Mesodermal cell (in vitro differentiated cells): ENCODE measurements around the gene MGLL.

Experiments used
- H3K27ac ChIP-seq: 2 replicates; pipeline ENCODE4 v1.7.0; 2013; ENCODE audit warnings: mild to moderate bottlenecking, low read depth, low read length, moderate library complexity; ENCODE audit not compliant: severe bottlenecking
- H3K36me3 ChIP-seq: 2 replicates; pipeline ENCODE4 v1.7.1; 2013; ENCODE audit warnings: mild to moderate bottlenecking, low read length, moderate library complexity; ENCODE audit not compliant: control insufficient read depth, insufficient read depth
- H3K4me1 ChIP-seq: one replicate; pipeline ENCODE4 v1.7.1; 2013; ENCODE audit warnings: mild to moderate bottlenecking, low read length; ENCODE audit not compliant: insufficient read depth, control insufficient read depth, poor library complexity, severe bottlenecking
- H3K4me3 ChIP-seq: 2 replicates; pipeline ENCODE4 v1.7.0; 2013; ENCODE audit warnings: low read length, control low read depth, mild to moderate bottlenecking; ENCODE audit not compliant: insufficient read depth, poor library complexity, severe bottlenecking; ENCODE audit errors: extremely low read depth
- H3K9me3 ChIP-seq: 2 replicates; pipeline ENCODE4 v1.7.1; 2013; ENCODE audit warnings: mild to moderate bottlenecking, low read length, moderate library complexity; ENCODE audit not compliant: control insufficient read depth
- WGBS, 2 experiments: methylation state at CpG; one replicate each; pipeline ENCODE4 v1.1.5; 2013; ENCODE audit warnings: missing lambda C conversion rate in 2 of 2; ENCODE audit not compliant: insufficient coverage in 2 of 2; 5-methylcytosine and 5-hydroxymethylcytosine counted together

MGLL gene

GRCh38 chr3:127855246-127855645, 32.9 kb upstream of the MGLL start:
- 77 to 80% methylated on average over 1 of the region's 1 CpG for WGBS, 2 experiments
- Histone ChIP-seq H3K4me3 (no peak overlapping the region), H3K4me1 (no peaks in the 10 kb centered on the region), H3K36me3 (no peaks in the 10 kb centered on the region), H3K27ac (no peak overlapping the region), H3K9me3 (no peaks in the 10 kb centered on the region)

DNA sequence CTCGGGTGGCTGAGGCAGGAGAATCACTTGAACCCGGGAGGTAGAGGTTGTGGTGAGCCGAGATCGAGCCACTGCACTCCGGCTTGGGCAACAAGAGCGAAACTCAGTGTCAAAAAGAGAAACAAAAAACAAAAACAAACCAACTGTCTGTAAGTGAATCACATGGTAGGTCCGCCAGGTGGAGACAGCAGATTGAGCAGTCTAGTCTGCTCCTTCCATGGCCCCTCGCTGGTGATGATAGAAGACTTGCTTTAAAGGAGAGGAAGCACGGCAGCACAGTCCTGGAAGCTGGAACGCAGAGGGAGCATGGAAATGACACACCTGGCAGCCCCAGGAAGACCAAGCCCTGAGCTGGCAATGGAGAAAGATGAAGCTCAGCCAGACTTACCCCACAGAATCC, 31.4 kb upstream of the MGLL start:
- Histone ChIP-seq H3K9me3 (no peaks in the 10 kb centered on the region), H3K4me1 (no peaks in the 10 kb centered on the region), H3K27ac (no peak overlapping the region), H3K4me3 (no peak overlapping the region), H3K36me3 (no peaks in the 10 kb centered on the region)
- 79 to 84% methylated on average over 8 to 9 of the region's 10 CpGs for WGBS, 2 experiments

DNA sequence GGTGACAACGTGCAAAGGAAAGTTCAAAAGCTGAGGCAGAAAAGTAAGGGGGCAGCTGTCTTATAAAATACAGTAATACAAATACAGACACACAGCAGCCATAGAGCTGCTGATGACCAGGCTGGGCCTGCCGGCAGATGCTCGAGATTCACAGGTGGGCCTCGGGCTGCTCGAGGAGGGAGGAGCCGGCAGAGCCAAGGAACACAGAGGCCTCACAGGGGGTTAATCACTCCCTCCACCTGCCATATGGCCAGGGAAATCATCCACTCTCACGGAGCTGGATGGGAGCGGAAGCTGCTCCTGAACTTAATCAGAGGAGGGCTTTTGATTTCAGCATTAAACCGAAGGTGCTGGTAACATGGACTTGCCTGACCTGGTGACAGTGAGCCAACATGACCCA, 29.6 kb upstream of the MGLL start:
- no peak overlapping the region for H3K4me3 ChIP-seq
- no peaks in the 10 kb centered on the region for H3K9me3 ChIP-seq
- H3K36me3 ChIP-seq: no peaks in the 10 kb centered on the region
- no peak overlapping the region for H3K27ac ChIP-seq
- no peaks in the 10 kb centered on the region for H3K4me1 ChIP-seq
- WGBS, 2 experiments: 47% methylated on average over 3 to 8 of the region's 9 CpGs

- no peaks in the 10 kb centered on the region for H3K4me1 ChIP-seq
- WGBS, 2 experiments: 91 to 98% methylated on average over 4 of the region's 5 CpGs
- H3K9me3 ChIP-seq: no peaks in the 10 kb centered on the region
- H3K4me3 ChIP-seq: no peak overlapping the region
- no peaks in the 10 kb centered on the region for H3K36me3 ChIP-seq
- no peak overlapping the region for H3K27ac ChIP-seq
Observed at GRCh38 chr3:127849368-127849767, 27.1 kb upstream of the MGLL start.

DNA sequence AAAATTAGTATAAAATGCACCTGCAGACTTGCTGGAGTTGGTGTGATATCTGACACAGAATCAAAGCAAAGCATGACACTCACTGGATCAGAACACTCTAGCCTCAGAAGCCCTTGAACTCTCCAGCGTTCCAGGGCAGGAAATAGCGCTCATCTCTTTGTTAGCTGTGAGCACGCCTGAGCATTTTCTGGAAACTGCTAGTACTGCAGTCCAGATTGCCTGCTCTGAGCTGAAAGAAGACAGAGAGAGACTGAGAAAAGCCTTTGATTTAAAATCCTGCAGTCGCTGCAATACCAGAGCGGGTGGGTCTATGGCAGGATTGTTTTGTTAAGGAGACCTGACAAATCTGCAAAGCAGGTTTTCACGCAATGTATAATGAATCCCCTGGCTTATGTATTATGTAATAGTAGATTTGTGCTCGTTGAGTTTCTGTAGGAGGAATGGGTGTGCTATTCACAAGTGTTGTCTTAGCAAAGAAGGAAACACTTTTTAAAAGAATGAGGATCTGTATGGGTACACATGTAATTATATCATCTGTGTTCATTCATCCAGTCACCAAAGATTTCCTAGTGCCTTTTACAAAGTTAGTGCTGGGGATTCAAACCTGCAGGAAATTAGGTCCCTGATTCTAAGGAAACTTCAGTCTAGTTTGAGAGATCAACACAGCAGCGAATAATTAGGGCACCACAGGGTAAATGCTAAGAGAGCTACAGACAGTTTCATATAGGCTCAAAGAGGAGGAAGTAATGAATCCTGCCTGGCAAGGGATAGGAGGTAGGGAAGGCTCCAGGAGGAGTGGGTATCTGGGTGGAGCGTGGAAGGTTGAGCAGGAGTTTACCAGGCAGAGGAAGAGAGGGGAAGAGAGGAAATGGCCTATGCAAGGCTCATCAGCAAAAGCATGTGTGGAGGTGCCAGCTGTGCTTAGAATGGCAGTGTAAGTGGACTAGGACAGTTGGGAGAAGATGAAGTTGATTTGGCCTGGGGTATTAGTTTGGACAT, 26.1 kb upstream of the MGLL start:
- Histone ChIP-seq H3K36me3 (no peaks in the 10 kb centered on the region), H3K27ac (no peak overlapping the region), H3K9me3 (no peaks in the 10 kb centered on the region), H3K4me1 (no peaks in the 10 kb centered on the region), H3K4me3 (no peak overlapping the region)
- 82 to 95% methylated on average over 8 to 9 of the region's 9 CpGs for WGBS, 2 experiments

DNA sequence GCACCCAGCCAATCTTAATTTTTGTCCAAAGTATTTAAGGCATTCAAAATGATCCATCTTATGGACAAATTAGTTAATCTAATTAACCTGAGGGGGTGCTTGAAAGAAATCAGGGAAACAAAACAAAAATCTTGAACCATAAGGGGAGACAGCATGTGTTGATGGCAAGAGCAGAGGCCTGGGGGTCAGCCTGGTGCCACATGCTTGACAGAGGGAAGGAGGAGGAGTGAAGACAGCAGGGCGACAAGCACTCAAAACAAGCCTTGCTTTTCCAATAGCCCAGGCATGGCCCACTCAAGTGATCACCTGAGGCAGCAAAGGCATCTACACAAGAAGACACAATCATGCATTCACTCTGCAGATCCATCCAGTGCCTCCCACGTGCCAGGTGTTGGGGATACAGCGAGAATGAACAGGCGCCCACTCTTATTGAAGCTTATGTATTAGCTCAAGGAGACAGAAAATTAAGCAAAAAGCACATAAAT, 25.0 kb upstream of the MGLL start:
- no peaks in the 10 kb centered on the region for H3K4me1 ChIP-seq
- H3K36me3 ChIP-seq: no peaks in the 10 kb centered on the region
- WGBS, 2 experiments: 90 to 100% methylated on average over 1 to 4 of the region's 4 CpGs
- H3K9me3 ChIP-seq: no peaks in the 10 kb centered on the region
- H3K4me3 ChIP-seq: no peak overlapping the region
- H3K27ac ChIP-seq: no peak overlapping the region

DNA sequence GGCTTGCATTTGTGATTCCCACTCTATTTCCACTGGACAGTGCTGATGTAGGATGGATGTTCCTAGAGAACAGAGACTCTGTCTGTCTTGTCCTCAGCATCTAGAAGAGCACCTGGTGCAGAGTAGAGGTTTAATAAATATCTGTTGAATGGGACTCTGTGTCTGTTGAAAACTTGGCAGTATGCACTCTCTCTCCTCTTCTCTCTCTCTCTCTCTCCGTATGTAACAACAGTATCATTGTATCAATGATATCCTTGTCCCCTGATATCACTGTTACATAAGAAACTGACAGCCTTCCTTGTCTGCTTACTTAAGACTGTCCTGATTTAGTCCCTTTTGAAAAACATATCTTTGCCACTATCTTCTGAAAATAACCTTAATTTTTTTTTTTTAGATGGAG, 24.3 kb upstream of the MGLL start:
- no peaks in the 10 kb centered on the region for H3K9me3 ChIP-seq
- H3K36me3 ChIP-seq: no peaks in the 10 kb centered on the region
- 82 to 88% methylated on average over 1 of the region's 1 CpG for WGBS, 2 experiments
- H3K27ac ChIP-seq: no peak overlapping the region
- no peaks in the 10 kb centered on the region for H3K4me1 ChIP-seq
- H3K4me3 ChIP-seq: no peak overlapping the region

DNA sequence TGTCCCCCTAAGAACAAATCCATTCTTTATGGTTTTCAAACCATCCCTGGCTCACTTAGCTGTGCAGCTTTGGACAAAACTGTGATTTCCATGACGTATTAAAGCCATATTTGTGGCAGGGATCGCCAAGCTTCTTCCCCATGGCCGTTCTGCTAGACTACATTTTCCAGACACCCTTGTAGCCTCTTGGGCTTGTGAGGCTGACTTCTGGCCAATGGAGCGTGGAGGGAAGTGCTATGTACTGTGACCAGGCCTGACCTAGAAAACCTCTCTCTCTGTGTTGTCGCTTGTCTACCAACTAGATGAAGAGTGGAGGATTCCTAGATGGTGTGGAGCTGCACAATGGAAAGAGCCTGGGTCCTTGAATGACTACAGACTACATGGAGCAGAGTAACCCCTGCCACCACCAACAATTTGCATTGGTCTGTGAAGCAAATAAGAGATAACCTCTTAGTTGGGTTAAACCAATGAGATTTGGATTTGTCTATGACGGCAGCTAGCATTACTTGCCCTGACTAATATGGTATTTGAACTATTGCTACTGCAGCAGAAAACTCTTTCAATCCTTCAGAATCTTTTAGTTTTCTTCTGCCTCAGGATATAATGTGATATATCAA, 22.1 kb upstream of the MGLL start:
- H3K4me1 ChIP-seq: no peaks in the 10 kb centered on the region
- 94 to 95% methylated on average over 6 of the region's 6 CpGs for WGBS, 2 experiments
- no peaks in the 10 kb centered on the region for H3K36me3 ChIP-seq
- H3K4me3 ChIP-seq: no peak overlapping the region
- no peaks in the 10 kb centered on the region for H3K9me3 ChIP-seq
- no peak overlapping the region for H3K27ac ChIP-seq

DNA sequence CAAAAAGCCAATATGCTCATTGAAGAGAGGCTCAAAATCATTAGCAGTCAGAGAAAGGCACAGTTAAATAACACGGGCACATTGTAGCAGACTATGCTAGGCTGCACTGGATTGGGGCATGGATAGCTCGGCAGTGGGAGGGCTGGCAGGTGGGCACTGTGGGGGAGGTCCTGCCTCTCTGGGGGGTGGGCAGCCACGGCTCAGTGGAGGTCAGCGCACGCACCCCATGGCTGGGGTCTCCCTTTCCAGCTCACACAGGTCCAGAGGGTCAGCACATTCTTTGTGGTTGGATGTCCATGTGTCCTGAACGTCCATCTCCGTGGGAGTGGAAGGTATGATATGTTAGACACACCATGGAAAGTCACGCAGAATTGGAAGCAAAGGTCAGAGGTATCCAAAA, 18.4 kb upstream of the MGLL start:
- WGBS, 2 experiments: 84 to 86% methylated on average over 2 to 5 of the region's 8 CpGs
- no peaks in the 10 kb centered on the region for H3K4me1 ChIP-seq
- H3K4me3 ChIP-seq: no peak overlapping the region
- no peaks in the 10 kb centered on the region for H3K36me3 ChIP-seq
- no peaks in the 10 kb centered on the region for H3K9me3 ChIP-seq
- no peak overlapping the region for H3K27ac ChIP-seq

DNA sequence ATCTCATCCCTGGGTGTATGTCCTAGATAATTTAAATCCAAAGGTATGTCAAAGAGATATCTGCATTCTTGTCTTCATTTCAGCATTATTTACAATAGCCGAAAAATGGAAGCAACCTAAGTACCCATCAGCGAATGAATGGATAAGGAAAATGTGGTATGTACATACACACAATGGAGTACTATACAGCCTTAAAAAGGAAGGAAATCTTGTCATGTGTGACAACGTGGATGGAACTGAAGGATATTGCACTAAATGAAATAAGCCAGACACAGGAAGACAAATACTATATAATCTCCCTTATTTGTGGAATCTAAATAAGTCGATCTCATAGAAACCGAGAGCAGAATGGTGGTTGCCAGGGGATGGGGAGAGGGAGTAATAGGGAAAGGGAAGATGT, 16.8 kb upstream of the MGLL start:
- 93% methylated on average over 2 of the region's 5 CpGs; no CpG with 5 or more reads in 1 of the 2 experiments for WGBS, 2 experiments
- H3K9me3 ChIP-seq: no peaks in the 10 kb centered on the region
- no peak overlapping the region for H3K27ac ChIP-seq
- no peaks in the 10 kb centered on the region for H3K36me3 ChIP-seq
- no peak overlapping the region for H3K4me3 ChIP-seq
- no peaks in the 10 kb centered on the region for H3K4me1 ChIP-seq
